Measurements from ENCODE around the gene ARHGAP33. TPM values are rescaled to one million over a fixed set of nuclear protein-coding genes. Genes with fewer than 3 reads are reported as not detected.
"Not testable (repeated sequence)": the region's sequence is repeated elsewhere in the genome, so short reads cannot be mapped to it uniquely, and the experiment has no call there.

ARHGAP33 gene
- total and polyA plus RNA-seq, 4 experiments from 2014 or later: 0.29 to 19.4 (median 15.8) TPM; not detected in 1

GRCh38 chr19:35760711-35761349 is 14.5 kb upstream of the ARHGAP33 start:
- Mint-ChIP-seq H3K27ac (no peak overlapping the region), H3K4me1 (peaks cover 14 to 34% (median 22%) of the 10 kb centered on the region in 4 donors), H3K27me3 (peaks cover 0 to 2% of the 10 kb centered on the region in 2 donors), H3K9me3 (peaks cover 0 to 3% (median 0%) of the 10 kb centered on the region in 8 donors), H3K36me3 (peaks cover 8 to 24% of the 10 kb centered on the region in 2 donors), H3K4me3 (peak overlapping the region in 1 of 8 donors; percentile 15)
- no peak for DNase-seq
- intact Hi-C loops (cut with micrococcal nuclease): no loop called here
- ChIA-PET CTCF (ENCODE audit: partially characterized antibody) (no interaction called here), POLR2A (ENCODE audit: partially characterized antibody) (interaction anchor here (0.6 to 1.3 kb wide), 6 partner anchors 9 to 1461 kb away, joined by 3 to 4 read pairs (median 4); partner anchors contain the start of genes IGFLR1 and LIN37)
- Histone ChIP-seq H3K4me1 (ENCODE audit: insufficient read depth, low read length) (peaks cover 29% of the 10 kb centered on the region), H3K27me3 (ENCODE audit: insufficient read depth, low read length) (no peaks in the 10 kb centered on the region), H3K27ac (ENCODE audit: low read depth, low read length) (no peak overlapping the region), H3K9me3 (ENCODE audit: control insufficient read depth in 1 of 2, low read length in 2 of 2) (no peaks in the 10 kb centered on the region), H3K4me3 (ENCODE audit: low read length in 2 of 2) (no peak overlapping the region), H3K36me3 (ENCODE audit: insufficient read depth, low read length) (peaks cover 8% of the 10 kb centered on the region)

GRCh38 chr19:35764432-35765315 is 10.7 kb upstream of the ARHGAP33 start:
- H3K4me3 ChIP-seq (ENCODE audit: low read length in 2 of 2): no peak overlapping the region
- no peak for DNase-seq
- peaks cover 0 to 3% (median 2%) of the 10 kb centered on the region in 4 donors for H3K4me1 Mint-ChIP-seq
- intact Hi-C loops (cut with micrococcal nuclease): no loop called here
- H3K27me3 Mint-ChIP-seq: no peaks in the 10 kb centered on the region
- peaks cover 0 to 2% (median 0%) of the 10 kb centered on the region in 8 donors for H3K9me3 Mint-ChIP-seq
- no peaks in the 10 kb centered on the region for H3K27me3 ChIP-seq (ENCODE audit: insufficient read depth, low read length)
- POLR2A ChIA-PET (ENCODE audit: partially characterized antibody): no interaction called here
- H3K36me3 Mint-ChIP-seq: peaks cover 9 to 34% of the 10 kb centered on the region in 2 donors
- peaks cover 13% of the 10 kb centered on the region for H3K36me3 ChIP-seq (ENCODE audit: insufficient read depth, low read length)
- H3K4me3 Mint-ChIP-seq: no peak overlapping the region
- no peak overlapping the region for H3K27ac ChIP-seq (ENCODE audit: low read depth, low read length)
- no peaks in the 10 kb centered on the region for H3K9me3 ChIP-seq (ENCODE audit: control insufficient read depth in 1 of 2, low read length in 2 of 2)
- H3K4me1 ChIP-seq (ENCODE audit: insufficient read depth, low read length): peaks cover 3% of the 10 kb centered on the region
- no peak overlapping the region for H3K27ac Mint-ChIP-seq
- CTCF ChIA-PET (ENCODE audit: partially characterized antibody): no interaction called here

- Mint-ChIP-seq H3K27ac (no peak overlapping the region), H3K4me3 (no peak overlapping the region)
Measured at GRCh38 chr19:35766571-35767104, 8.7 kb upstream of the ARHGAP33 start.

GRCh38 chr19:35767288-35768081 is 7.9 kb upstream of the ARHGAP33 start:
- H3K4me1 ChIP-seq (ENCODE audit: insufficient read depth, low read length): no peaks in the 10 kb centered on the region
- intact Hi-C loops (cut with micrococcal nuclease): no loop called here
- ChIA-PET CTCF (ENCODE audit: partially characterized antibody) (no interaction called here), POLR2A (ENCODE audit: partially characterized antibody) (no interaction called here)
- H3K4me1 Mint-ChIP-seq: peaks cover 0 to 3% (median under 1%) of the 10 kb centered on the region in 4 donors
- no peaks in the 10 kb centered on the region for H3K27me3 Mint-ChIP-seq
- no peak overlapping the region for H3K4me3 Mint-ChIP-seq
- H3K36me3 Mint-ChIP-seq: peaks cover 4 to 27% of the 10 kb centered on the region in 2 donors
- no peak overlapping the region for H3K27ac ChIP-seq (ENCODE audit: low read depth, low read length)
- H3K27me3 ChIP-seq (ENCODE audit: insufficient read depth, low read length): no peaks in the 10 kb centered on the region
- no peak overlapping the region for H3K27ac Mint-ChIP-seq
- H3K9me3 Mint-ChIP-seq: peaks cover 0 to 2% (median 0%) of the 10 kb centered on the region in 8 donors
- H3K36me3 ChIP-seq (ENCODE audit: insufficient read depth, low read length): peaks cover 13% of the 10 kb centered on the region
- H3K4me3 ChIP-seq (ENCODE audit: low read length in 2 of 2): no peak overlapping the region
- DNase-seq: peak in 1 of 5 donors; percentile 35
- no peaks in the 10 kb centered on the region for H3K9me3 ChIP-seq (ENCODE audit: control insufficient read depth in 1 of 2, low read length in 2 of 2)

More at GRCh38 chr19:35766571-35767104, 8.7 kb upstream of the ARHGAP33 start:
- Mint-ChIP-seq H3K36me3 (peaks cover 9 to 34% of the 10 kb centered on the region in 2 donors), H3K4me1 (peaks cover 0 to 3% (median under 1%) of the 10 kb centered on the region in 4 donors), H3K9me3 (peaks cover 0 to 2% (median 0%) of the 10 kb centered on the region in 8 donors), H3K27me3 (no peaks in the 10 kb centered on the region)
- Histone ChIP-seq H3K9me3 (ENCODE audit: control insufficient read depth in 1 of 2, low read length in 2 of 2) (no peaks in the 10 kb centered on the region), H3K27ac (ENCODE audit: low read depth, low read length) (no peak overlapping the region), H3K36me3 (ENCODE audit: insufficient read depth, low read length) (peaks cover 13% of the 10 kb centered on the region), H3K4me1 (ENCODE audit: insufficient read depth, low read length) (no peaks in the 10 kb centered on the region), H3K4me3 (ENCODE audit: low read length in 2 of 2) (no peak overlapping the region), H3K27me3 (ENCODE audit: insufficient read depth, low read length) (no peaks in the 10 kb centered on the region)
- peak in 1 of 5 donors; percentile 35 for DNase-seq
- CTCF ChIA-PET (ENCODE audit: partially characterized antibody): no interaction called here
- intact Hi-C loops (cut with micrococcal nuclease): no loop called here
- POLR2A ChIA-PET (ENCODE audit: partially characterized antibody): no interaction called here

GRCh38 chr19:35768082-35768421 is 7.3 kb upstream of the ARHGAP33 start:
- POLR2A ChIA-PET (ENCODE audit: partially characterized antibody): no interaction called here
- no peaks in the 10 kb centered on the region for H3K27me3 Mint-ChIP-seq
- Histone ChIP-seq H3K27ac (ENCODE audit: low read depth, low read length) (no peak overlapping the region), H3K36me3 (ENCODE audit: insufficient read depth, low read length) (peaks cover 13% of the 10 kb centered on the region), H3K4me3 (ENCODE audit: low read length in 2 of 2) (no peak overlapping the region), H3K27me3 (ENCODE audit: insufficient read depth, low read length) (no peaks in the 10 kb centered on the region), H3K9me3 (ENCODE audit: control insufficient read depth in 1 of 2, low read length in 2 of 2) (no peaks in the 10 kb centered on the region), H3K4me1 (ENCODE audit: insufficient read depth, low read length) (no peaks in the 10 kb centered on the region)
- H3K4me1 Mint-ChIP-seq: peaks cover 0 to 3% (median 2%) of the 10 kb centered on the region in 4 donors
- H3K9me3 Mint-ChIP-seq: peaks cover 0 to 2% (median 0%) of the 10 kb centered on the region in 8 donors
- H3K36me3 Mint-ChIP-seq: peaks cover 4 to 27% of the 10 kb centered on the region in 2 donors
- CTCF ChIA-PET (ENCODE audit: partially characterized antibody): no interaction called here
- no peak overlapping the region for H3K4me3 Mint-ChIP-seq
- H3K27ac Mint-ChIP-seq: no peak overlapping the region
- no peak for DNase-seq
- intact Hi-C loops (cut with micrococcal nuclease): no loop called here

- DNase-seq; H3K27me3 ChIP-seq (ENCODE audit: insufficient read depth, low read length); CTCF ChIA-PET (ENCODE audit: partially characterized antibody); H3K4me3 ChIP-seq (ENCODE audit: low read length in 2 of 2); H3K36me3 ChIP-seq (ENCODE audit: insufficient read depth, low read length); H3K9me3 ChIP-seq (ENCODE audit: control insufficient read depth in 1 of 2, low read length in 2 of 2); H3K4me3 Mint-ChIP-seq; intact Hi-C loops (cut with micrococcal nuclease); H3K27ac Mint-ChIP-seq; H3K27me3 Mint-ChIP-seq; H3K27ac ChIP-seq (ENCODE audit: low read depth, low read length); H3K9me3 Mint-ChIP-seq: not testable (repeated sequence)
- POLR2A ChIA-PET (ENCODE audit: partially characterized antibody): interaction anchor here (1.0 to 1.2 kb wide), 2 partner anchors 12 to 28 kb away, joined by 3 read pairs; no protein-coding TSS in a partner anchor
- H3K4me1 ChIP-seq (ENCODE audit: insufficient read depth, low read length): peaks cover 15% of the 10 kb centered on the region
- Mint-ChIP-seq H3K4me1 (peaks cover 12 to 31% (median 22%) of the 10 kb centered on the region in 4 donors), H3K36me3 (peaks cover 0 to 16% of the 10 kb centered on the region in 2 donors)
Measured at GRCh38 chr19:35772362-35772761, 3.0 kb upstream of the ARHGAP33 start.
